WERI-Rb-1 (cell line): ENCODE data around the gene MMP15.

Source experiments
- DNase-seq: peaks from one replicate; pipeline ENCODE4 v3.0.0-alpha.2; 2020
- H3K27ac ChIP-seq: fragments of 250-450 bp; sonication (Bioruptor Pico); 2 replicates; pipeline ENCODE4 v1.5.1; 2020; ENCODE audit warnings: mild to moderate bottlenecking, moderate library complexity
- H3K27me3 ChIP-seq: fragments of 250-450 bp; sonication (Bioruptor Pico); 2 replicates; pipeline ENCODE4 v1.5.1; 2021; ENCODE audit warnings: mild to moderate bottlenecking, low read depth, moderate library complexity; ENCODE audit not compliant: insufficient read depth, severe bottlenecking
- H3K36me3 ChIP-seq: fragments of 250-450 bp; sonication (Bioruptor Pico); 2 replicates; pipeline ENCODE4 v1.5.1; 2020; ENCODE audit warnings: mild to moderate bottlenecking, moderate library complexity
- H3K4me3 ChIP-seq: 2 replicates; pipeline ENCODE4 v1.5.1; 2011; ENCODE audit warnings: low read depth, mild to moderate bottlenecking, control low read depth, low read length
- H3K9me3 ChIP-seq: fragments of 250-450 bp; sonication (Bioruptor Pico); 2 replicates; pipeline ENCODE4 v1.5.1; 2021; ENCODE audit warnings: mild to moderate bottlenecking, moderate library complexity; ENCODE audit not compliant: severe bottlenecking
- TF ChIP-seq, protein P1 (sequence below): IDR thresholded peaks from 2 replicates; pipeline ENCODE4 v1.5.1; 2011; ENCODE audit warnings: low read depth, mild to moderate bottlenecking, control low read depth, inconsistent platforms, low read length

MMP15 gene

DNA sequence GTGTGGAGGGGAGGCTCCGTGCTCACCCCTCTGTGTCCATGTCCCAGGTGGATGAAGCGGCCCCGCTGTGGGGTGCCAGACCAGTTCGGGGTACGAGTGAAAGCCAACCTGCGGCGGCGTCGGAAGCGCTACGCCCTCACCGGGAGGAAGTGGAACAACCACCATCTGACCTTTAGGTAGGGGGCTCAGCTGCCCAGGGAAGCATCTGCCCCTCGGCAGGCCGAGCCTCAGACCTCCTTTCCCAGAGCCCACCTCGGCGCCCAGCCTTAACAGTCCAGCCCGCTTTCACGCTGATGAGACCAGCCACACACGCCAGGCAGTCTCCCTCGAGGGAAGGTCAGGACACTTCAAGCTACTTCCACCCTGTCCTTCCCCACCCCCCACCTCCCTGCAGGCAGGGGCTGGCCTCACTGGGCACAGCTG lies 12.7 kb downstream of the MMP15 start:
- no peak overlapping the region for H3K4me3 ChIP-seq
- no peaks in the 10 kb centered on the region for H3K27me3 ChIP-seq
- no peaks in the 10 kb centered on the region for H3K9me3 ChIP-seq
- no peaks in the 10 kb centered on the region; the same call in 1 of the 2 replicates for H3K36me3 ChIP-seq
- no peak overlapping the region for H3K27ac ChIP-seq
- TF ChIP-seq, protein P1, sequence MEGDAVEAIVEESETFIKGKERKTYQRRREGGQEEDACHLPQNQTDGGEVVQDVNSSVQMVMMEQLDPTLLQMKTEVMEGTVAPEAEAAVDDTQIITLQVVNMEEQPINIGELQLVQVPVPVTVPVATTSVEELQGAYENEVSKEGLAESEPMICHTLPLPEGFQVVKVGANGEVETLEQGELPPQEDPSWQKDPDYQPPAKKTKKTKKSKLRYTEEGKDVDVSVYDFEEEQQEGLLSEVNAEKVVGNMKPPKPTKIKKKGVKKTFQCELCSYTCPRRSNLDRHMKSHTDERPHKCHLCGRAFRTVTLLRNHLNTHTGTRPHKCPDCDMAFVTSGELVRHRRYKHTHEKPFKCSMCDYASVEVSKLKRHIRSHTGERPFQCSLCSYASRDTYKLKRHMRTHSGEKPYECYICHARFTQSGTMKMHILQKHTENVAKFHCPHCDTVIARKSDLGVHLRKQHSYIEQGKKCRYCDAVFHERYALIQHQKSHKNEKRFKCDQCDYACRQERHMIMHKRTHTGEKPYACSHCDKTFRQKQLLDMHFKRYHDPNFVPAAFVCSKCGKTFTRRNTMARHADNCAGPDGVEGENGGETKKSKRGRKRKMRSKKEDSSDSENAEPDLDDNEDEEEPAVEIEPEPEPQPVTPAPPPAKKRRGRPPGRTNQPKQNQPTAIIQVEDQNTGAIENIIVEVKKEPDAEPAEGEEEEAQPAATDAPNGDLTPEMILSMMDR, result no peak
- no peak for DNase-seq

DNA sequence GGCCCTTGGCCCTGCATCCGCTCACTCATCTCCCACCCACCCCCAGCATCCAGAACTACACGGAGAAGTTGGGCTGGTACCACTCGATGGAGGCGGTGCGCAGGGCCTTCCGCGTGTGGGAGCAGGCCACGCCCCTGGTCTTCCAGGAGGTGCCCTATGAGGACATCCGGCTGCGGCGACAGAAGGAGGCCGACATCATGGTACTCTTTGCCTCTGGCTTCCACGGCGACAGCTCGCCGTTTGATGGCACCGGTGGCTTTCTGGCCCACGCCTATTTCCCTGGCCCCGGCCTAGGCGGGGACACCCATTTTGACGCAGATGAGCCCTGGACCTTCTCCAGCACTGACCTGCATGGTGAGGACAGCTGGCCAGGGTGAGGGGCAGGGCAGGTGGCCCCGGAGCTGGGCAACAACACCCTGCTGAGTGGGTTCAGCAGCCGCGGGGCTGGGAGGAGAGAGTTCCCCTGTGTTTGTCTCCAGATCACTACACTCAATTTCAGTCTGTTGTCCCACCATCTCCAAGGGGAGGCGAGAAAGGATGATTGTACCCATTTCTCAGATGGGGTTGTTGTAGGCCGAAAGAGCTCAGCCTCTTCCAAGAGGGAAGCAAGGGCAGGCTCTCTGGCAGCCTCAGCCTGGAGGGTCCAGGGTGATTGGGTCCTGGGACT lies 14.4 kb downstream of the MMP15 start:
- Histone ChIP-seq H3K27me3 (no peaks in the 10 kb centered on the region), H3K9me3 (no peaks in the 10 kb centered on the region), H3K36me3 (no peaks in the 10 kb centered on the region; the same call in 1 of the 2 replicates), H3K4me3 (no peak overlapping the region), H3K27ac (no peak overlapping the region)
- DNase-seq, result no peak
- TF ChIP-seq, protein P1, result no peak

DNA sequence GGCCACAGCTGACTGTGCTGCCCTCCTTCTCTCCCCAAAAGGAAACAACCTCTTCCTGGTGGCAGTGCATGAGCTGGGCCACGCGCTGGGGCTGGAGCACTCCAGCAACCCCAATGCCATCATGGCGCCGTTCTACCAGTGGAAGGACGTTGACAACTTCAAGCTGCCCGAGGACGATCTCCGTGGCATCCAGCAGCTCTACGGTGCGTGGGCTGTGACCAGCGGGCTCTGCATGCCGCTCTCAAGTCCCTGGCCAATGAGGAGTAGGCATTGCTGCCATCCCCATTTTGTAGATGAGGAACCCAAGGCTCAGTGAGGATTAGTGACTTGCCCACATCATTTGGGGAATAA lies 14.9 kb downstream of the MMP15 start:
- TF ChIP-seq, protein P1, result no peak
- Histone ChIP-seq H3K9me3 (no peaks in the 10 kb centered on the region), H3K4me3 (no peak overlapping the region), H3K27ac (no peak overlapping the region), H3K27me3 (no peaks in the 10 kb centered on the region), H3K36me3 (no peaks in the 10 kb centered on the region; the same call in 1 of the 2 replicates)
- DNase-seq, result no peak

DNA sequence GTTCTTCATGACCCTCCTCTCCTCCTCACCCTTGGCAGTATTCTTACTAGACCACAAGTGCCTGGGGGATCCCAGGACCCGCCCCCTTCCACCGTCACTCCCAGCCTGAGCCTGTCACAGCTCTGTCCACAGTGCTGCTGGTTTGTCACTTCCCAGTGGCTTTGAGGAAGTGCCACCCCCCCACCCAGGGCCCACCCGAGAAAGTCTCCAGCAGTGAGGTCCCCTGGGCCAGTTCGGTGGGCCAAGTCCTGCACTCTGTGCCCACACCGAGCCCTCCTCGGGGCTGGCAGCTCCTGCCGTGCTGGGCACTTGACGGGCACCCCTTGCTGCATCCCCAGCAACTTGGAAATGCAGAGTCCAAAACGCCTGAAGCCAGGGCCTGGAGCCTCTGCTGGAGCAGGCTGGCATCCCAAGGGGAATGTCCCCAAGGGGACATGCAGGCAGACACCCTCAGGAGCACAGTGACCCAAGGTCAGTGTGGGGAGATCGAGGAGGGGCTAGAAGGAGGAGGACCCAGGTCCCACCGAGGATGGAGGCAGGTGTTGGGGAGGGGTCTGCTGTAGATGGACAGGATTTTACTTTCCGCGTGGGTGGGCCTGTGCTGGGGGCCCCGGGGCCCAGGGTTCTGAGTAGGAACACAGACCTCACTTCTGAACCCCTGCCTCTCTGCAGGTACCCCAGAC lies 15.5 kb downstream of the MMP15 start:
- no peak for DNase-seq
- H3K27ac ChIP-seq, result no peak overlapping the region
- TF ChIP-seq, protein P1, result no peak
- no peaks in the 10 kb centered on the region for H3K9me3 ChIP-seq
- H3K36me3 ChIP-seq, result no peaks in the 10 kb centered on the region; the same call in 1 of the 2 replicates
- H3K27me3 ChIP-seq, result no peaks in the 10 kb centered on the region
- no peak overlapping the region for H3K4me3 ChIP-seq

DNA sequence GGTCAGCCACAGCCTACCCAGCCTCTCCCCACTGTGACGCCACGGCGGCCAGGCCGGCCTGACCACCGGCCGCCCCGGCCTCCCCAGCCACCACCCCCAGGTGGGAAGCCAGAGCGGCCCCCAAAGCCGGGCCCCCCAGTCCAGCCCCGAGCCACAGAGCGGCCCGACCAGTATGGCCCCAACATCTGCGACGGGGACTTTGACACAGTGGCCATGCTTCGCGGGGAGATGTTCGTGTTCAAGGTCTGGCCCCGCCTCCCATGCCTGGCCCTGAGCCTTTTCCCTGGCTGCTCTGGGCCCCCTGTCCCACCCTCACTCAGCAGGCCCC lies 16.0 kb downstream of the MMP15 start:
- Histone ChIP-seq H3K4me3 (no peak overlapping the region), H3K36me3 (no peaks in the 10 kb centered on the region; the same call in 1 of the 2 replicates), H3K9me3 (no peaks in the 10 kb centered on the region), H3K27me3 (no peaks in the 10 kb centered on the region), H3K27ac (no peak overlapping the region)
- TF ChIP-seq, protein P1, result no peak
- DNase-seq, result no peak
